Occipital lobe (tissue), 2 donors: ENCODE measurements around the gene FPGS. TPM values are rescaled to one million over a fixed set of nuclear protein-coding genes. Genes with fewer than 3 reads are reported as not detected.
"Not testable (repeated sequence)": the region's sequence is repeated elsewhere in the genome, so short reads cannot be mapped to it uniquely, and the experiment has no call there.

Source experiments
- DNase-seq: peaks from one replicate; lab custom pipeline; 2025; lab: John Stamatoyannopoulos, UW
- total RNA-seq: library from RNA; depleted of rRNA; stranded (reverse); fragments of >200 nt; gene quantifications from one replicate; pipeline ENCODE4 v1.2.3, GENCODE V29; 2014

Gene FPGS
- total RNA-seq, 1 donor from 2014 or later, result 18.1 TPM

DNA sequence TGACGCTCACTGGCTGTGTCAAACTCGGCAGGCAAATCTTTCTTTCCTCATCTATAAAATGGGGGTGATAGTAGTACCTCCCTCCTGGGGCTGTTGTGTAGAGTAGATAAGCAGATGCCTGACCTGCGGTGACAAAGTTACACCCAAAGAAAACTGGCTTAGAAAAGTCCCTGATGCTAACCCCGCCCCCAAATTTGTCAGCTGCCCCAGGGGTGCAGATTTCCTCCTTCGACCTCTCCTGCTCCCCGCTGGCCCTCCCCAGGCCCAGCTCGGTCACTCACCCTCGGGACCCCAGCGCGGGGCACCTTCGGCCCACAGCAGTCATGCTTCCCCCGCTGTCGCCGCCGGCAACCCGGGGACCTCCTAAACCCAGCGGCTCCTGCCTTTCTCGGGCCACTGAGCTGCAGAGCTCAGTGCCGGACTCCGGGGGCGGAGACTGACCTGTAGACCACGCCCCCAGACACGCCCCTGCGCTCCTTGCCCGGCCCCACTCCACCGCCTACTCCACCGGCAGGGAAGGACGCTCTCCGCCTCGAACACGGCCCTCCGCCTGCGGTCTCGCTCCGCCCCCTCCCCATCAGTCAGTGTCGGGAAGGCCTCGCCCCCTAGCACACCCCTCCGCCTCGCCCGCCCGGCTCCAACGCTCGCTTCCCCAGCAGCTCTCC, 31.6 kb upstream of the FPGS start:
- DNase-seq, result peak; percentile 94

DNA sequence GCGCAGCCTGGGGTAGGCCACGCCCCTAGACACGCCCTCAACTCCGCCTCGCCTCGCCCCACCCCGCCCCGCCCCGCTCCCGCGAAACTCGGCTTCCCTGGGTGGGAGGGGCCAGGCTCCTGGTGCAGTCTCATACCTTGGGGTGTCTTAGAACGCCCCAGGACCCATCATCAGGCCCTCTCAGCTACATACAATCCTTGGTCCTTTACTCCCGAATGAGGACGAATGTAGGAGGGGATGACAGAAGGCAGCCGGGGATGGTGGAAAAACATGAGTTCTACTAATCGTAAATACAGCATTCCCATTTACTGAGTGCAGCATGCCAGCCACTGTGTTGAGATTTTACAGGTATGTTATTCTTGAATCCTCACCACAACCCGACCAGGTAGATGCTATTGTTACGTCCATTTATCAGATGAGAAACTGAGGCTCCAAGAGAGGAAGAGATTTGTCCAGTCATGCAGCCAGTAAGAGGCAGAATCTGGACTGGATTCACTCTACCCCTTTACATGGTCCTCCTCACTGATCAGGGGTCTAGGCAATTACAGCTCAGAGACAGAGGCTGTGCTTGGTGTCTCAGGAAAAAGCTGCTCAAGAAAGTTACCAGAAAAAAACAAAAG, 31.0 kb upstream of the FPGS start:
- DNase-seq, result no peak

DNA sequence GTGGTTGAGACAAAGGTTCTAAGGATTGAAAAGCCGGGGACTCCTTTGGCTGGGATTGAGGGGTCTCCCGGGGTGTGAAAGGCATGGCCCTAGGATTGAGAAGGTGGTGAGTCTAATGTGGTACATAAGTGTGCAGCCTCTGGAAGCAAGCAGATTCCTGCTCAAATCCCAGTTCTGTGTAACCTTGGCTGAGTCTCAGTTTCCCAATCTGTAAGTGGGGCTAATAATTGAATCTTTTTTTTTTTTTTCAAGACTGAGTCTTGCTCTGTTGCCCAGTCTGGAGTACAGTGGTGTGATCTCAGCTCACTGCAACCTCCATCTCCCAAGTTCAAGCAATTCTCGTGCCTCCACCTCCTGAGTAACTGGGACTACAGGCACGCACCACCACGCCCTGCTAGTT, 30.1 kb upstream of the FPGS start:
- no peak for DNase-seq

DNA sequence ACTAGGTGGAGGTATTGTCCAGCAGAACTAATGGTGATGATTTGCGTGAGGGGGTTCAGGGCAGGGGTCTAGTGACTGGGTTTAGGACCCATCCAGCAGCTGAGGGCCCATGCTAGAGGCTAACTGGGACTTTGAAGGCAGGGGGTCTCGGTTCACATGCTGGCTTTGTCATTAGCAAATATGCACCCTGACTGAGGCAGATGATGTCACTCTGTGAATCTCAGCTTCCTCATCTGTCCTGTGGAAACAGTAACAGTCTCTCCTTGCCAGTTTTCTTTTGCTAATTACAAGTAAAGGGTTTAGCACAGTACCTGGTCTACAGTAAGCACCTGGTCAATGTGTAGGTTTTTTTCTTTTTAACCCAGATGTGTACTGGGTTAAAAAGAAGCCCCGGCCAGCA, 29.4 kb upstream of the FPGS start:
- no peak for DNase-seq

DNA sequence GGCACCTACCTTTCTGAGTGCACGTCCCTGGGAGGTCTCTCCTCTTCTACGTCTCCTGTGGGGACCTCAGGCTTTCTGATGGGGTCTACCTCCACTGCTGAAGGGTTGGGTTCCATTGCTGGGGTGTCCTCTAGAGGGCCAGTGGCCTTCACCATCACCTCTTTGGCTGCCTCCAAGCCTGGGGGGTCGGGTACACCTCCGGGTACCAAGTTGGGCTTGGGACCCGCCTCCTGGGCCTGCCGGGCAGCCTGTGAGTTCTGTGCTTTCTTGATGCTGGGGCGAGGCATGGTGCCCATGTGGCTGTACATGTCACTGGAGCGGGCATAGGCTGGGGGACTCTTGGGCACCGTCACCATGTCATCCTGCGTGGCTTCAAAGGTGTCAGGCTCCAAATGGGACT, 28.7 kb upstream of the FPGS start:
- no peak for DNase-seq

DNA sequence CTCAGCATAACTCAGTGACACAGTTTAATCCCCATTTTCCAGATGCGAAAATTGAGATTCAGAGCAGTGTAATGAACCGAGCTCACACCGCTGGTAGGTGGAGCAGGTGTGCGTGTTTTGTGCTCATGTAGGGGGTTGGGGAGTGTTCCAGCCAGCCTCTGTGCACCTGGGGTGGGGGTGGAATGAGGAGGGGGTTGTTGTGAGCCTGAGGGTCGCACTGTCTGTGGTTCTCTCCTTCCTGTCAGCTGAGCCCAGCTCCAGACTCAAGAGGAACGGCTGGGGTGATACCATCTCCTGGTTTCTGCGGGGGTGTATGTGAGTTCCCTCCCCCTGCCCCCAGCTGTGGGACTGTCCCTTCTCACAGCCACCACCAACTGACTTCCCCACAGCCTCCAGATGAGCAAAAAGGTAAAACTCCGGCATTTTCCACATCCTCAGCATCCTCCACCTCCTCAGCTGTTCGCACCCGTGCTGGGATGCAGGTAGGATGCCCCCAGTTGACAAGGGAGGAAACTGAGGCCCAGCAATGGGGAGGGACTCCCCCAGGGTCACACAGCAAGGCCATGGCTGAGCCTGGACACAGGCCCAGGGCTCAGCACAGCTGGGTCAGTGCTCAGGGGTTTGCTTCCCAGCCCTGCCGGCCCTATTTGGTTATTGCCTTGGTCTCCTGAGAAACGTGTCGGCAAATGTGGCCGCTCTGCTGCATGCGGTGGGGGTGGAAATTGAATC, 26.3 kb upstream of the FPGS start:
- DNase-seq, result no peak

DNA sequence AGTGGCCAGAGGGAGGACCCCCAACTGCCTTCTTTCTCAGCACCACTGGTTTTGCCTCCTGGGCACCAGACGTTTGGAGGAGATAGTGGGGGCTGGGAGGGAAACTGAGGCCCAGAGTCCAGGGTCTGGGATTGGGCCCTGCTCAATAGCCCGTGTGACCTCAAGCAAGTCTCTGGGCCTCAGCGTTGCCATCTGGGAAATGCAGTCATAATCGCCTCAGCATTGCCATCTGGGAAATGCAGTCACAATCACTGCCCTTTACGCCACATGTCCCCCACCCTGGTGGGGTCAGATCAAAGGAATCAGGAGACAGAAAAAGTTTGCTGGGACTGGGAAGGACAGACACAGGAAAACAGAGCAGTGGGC, 25.8 kb upstream of the FPGS start:
- DNase-seq, result no peak

DNA sequence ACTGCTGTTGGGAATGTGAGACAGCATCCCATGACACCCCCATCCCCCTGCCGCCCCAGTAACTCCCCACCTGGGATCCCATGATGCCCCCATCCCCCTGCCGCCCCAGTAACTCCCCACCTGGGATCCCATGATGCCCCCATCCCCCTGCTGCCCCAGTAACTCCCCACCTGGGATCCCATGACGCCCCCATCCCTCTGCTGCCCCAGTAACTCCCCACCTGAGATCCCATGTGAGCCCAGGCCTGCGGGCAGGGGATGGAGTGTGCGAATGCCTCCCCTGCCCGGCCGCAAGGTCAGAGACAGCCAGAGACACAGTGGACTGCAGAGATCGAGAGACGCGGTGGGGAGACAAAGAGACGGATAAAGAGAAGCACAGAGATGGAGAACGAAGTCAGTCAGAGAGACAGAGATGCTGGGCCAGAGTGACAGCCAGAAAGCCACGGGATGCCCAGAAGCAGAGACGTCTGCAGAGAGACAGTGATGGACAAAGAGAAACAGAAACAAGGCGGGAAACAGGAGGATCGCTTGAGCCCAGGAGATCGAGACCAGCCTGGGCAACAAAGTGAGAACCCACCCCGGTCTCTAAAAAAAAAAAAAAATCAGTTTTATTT, 25.2 kb upstream of the FPGS start:
- no peak for DNase-seq

DNA sequence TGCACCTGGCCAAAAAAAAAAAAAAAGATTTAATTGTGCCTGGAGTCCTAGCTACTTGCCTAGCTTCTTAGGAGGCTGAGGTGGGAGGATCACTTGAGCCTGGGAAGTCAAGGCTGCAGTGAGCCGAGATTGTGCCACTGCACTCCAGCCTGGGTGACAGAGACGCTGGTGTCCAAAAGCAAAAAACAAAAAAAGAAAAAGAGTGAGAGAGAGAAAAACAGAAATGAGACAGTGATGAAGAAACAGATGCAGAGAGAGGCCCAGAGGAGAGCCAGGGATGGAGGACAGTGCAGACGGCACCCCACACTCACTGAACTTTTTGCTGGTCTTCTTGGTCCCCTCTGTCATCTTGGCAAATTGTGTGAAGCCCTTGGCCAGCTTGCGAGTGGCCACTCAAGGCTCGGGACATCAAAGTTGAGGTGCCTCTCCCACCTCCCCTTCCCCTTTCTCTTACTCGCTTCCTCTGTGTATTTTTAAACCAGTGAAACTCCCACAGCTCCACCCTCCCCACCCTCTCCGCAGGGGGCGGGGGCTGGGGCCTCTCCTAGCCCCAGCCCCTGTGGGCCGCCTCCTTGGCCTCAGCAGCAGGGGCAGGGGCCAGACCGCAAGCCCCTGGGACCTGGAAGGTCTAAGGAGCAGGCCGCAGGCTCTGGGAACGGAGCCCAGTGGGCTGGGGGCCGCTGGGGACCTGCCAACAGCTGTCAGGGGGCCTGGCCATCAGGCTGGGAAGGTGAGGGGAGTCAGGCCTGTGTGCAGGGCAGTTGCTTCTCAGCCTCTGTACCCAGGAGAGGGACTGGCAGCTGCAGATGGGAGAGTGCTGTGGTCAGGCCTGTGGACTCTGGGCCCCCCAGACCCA, 24.2 kb upstream of the FPGS start, which contains the start of gene SH2D3C:
Gene SH2D3C, minus strand, starts transcription at position 387 of the 856 bp plus-strand sequence. Its CDS starts 39 bp downstream, at position 348.
- DNase-seq, result no peak

DNA sequence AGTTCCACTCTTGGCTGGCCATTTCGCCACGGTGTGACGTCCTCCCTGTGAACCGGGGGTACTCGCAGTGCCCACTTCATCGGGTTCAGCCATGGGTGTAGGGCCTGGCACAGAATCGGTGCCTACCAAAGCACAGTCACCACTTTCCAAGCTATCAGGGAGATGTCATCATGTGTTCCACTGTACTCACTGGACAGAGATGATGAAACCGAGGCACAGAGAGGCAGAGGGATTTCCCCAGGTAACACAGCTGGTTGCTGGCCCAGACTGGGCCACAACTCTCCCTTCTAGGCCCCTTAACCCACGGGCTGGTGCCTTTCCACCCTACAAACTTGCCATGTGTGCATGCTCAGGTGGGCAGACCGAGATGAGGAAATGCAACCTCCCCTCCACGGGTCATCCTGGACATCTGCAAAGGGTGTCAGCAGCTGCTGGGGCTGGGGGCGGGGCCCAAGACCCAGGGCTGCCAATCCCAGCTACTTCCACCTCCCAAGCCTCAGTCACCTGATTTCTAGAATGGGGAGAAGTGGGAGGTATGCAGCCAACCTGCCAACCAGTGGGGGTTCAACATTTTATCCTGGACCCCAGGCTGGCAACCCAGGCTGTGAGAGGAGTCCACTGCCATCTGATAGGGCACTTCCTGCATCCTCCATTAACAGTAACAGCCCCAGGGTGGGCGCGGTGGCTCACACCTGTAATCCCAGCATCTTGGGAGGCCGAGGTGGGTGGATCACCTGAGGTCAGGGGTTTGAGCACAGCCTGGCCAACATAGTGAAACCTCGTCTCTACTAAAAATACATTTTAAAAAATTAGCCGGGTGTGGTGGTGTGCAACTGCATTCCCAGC, 23.3 kb upstream of the FPGS start:
- DNase-seq, result no peak

DNA sequence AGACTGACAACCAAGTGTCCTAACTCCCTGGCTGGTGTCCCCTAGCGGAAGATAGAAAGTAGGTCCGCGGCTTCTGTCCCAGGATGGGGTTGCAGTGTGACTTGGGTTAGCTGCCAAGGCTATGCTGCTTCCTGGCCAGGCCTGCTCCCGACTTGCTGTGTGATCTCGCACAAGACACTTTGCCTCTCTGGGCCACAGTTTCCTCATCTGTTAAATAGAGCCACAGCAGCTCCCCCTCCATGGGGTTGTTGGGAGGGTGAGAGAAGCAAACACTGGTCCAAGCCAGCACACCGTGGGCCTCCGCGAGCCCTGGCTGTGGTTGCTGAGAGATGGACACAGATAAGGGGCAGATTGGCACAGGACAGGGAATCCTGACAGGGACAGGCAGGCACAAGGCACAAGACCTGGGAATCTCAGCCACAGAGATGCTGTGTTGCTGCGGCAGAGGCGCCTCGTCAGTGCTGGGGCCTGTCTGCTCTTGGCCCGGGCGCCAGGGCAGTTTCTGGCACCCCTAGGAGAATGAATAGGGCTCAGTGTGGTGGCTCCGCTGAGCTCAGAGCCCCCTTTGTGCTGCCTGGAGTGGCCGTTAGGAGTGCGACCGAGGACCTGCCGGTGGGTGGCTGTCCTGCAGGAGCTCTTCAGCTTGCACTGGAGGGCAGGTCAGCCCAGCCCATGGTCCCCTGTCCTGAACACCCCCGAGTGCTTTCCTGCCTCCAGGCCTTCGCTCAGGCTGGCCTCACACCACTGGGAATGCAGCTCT, 22.4 kb upstream of the FPGS start:
- DNase-seq, result no peak

DNA sequence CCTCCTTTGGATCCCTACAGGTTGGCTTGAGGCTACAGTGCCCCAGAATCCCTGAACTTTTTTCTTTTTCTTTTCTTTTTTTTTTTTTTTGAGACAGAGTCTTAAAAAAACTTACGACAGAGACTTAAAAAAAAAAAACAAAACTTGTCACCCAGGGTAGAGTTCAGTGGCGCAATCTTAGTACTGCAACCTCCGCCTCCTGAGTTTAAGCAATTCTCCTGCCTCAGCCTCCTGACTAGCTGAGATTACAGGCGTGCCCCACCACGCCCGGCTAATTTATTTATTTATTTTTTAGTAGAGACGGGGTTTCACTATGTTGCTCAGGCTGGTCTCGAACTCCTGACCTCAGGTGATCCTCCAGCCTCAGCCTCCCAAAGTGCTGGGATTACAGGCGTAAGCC, 21.8 kb upstream of the FPGS start:
- DNase-seq, result not testable (repeated sequence)

DNA sequence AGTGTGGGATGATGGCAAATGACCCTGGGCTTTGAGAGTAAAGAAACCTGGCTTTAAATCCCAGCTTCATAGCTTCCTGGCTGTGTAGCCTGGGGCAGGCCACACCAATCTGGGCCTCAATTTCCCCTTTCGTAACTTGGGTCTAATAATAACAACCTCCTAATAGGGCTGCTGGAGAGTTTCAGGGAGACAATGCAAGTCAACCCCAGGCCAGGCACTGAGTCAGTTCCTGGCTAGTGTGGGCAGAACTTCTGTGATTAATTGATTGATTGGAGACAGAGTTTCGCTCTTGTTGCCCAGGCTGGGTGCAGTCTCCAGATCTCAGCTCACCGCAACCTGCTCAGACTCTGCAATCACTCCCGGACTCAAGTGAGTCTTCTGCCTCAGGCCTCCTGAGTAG, 20.9 kb upstream of the FPGS start:
- no peak for DNase-seq

DNA sequence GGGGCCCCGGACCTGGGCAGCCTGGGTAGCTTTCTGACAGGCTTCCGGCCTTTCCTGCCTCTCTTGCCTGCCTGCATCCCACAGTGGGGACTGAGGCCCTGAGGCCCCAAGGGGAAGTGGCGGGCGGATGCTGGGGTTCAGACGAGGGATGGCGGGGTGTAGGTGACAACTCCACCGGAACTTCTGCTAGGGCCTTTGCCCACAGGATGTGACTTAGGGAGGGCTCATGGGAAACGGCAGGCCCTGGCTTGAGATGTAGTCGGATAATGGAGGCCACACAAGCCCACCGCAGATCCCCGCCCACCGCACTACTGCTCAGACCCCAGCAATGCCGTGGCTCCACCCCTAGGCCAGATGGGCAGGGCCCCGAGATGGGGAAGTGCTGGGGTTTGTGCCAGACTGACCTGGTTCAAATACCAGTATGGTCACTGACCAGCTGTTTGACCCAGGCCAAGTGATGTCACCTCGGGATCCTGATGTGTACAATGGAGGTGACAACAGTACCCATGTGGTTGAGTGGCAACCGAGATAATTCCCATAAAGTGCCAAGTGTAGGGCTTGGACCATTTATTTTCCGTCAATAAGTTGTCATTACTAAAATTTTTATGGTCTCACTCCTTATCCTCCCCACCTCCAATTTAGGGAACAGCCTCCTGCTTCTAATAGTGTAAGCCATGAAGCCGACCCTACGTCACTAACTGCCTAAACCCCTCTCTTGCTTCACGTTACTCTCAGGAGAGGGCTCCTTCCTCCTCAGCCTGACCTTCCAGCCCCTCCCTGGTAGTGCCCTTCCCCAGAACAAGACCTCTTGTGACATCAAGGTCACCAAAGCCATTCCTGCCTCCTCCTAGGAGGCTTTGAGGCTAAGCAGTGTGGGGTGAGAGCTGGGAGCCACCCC, 19.3 kb upstream of the FPGS start:
- DNase-seq, result no peak

DNA sequence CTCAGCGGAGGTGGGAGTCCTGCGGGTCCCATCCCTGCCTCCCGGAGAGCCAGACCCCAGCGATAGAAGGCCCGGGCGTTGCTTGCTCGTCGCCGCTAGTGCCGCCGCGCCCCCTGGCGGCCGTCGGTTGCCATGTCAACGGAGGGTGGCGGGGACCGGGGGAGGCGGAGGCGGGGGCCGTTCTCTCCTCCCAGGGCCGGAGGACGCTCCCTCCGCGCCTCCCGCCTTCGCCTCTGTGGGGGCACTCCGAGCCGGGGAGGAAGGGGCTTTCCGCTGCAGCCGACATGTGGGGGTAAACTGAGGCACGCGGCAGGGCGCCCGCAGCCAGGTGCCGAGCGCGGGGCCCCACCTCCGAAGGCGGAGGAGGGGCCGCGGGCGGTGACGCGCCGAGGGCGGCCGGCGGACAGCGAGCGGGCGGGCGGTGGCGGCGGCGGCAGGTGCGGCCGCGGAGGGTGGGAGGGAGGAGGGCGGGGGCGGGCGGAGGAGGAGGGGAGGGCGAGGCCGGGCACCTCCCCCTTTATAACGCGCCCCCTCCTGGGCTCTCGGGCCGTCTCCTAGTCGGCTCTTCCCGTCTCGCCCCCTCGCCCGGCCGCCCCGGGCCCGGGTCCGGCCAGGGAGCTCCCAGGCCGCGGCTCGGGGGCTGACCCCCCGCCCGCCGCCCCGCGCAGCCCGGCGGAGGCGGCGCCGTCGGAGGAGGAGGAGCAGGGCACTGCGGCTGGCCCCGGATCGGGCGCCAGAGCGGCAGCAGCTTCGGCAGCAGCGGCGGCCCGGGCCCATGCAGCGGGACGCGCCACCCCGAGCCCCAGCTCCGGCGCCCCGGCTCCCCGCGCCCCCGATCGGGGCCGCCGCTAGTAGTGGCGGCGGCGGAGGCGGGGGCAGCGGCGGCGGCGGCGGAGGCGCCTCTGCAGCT, 17.4 kb upstream of the FPGS start:
- DNase-seq, result peak; percentile 74

DNA sequence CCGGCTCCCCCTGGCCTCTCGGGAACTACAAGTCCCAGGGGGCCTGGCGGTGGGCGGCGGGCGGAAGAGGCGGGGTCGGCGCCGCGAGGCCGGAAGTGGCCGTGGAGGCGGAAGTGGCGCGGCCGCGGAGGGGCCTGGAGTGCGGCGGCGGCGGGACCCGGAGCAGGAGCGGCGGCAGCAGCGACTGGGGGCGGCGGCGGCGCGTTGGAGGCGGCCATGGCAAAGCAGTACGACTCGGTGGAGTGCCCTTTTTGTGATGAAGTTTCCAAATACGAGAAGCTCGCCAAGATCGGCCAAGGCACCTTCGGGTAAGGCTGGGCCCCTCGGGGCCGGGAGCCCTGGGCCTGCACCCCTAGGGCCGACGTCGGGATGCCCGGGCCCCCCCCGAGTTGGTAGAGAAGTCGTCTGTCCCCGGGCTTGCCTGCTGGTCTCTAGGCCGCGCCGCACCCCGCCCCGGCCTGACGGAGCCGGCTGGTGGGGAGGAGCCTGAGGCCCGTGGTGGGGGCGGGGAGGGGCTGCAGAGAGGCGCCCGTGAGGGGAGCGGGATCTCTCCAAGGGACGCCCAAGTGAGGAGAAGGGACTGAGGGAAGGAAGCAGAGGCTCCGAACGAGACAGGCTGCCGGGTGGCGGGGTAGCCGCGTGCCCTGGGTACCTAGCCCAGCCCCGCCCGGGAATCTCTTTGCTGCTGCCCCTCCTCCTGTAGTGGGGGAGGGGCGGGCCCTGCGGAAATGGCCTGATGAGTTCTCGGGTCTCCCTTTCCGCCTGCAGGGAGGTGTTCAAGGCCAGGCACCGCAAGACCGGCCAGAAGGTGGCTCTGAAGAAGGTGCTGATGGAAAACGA, 16.5 kb upstream of the FPGS start, which contains the start of gene CDK9:
Gene CDK9, plus strand, starts transcription at position 102 of the 840 bp plus-strand sequence. Its CDS starts 115 bp downstream, at position 217.
- DNase-seq, result peak; percentile 81

DNA sequence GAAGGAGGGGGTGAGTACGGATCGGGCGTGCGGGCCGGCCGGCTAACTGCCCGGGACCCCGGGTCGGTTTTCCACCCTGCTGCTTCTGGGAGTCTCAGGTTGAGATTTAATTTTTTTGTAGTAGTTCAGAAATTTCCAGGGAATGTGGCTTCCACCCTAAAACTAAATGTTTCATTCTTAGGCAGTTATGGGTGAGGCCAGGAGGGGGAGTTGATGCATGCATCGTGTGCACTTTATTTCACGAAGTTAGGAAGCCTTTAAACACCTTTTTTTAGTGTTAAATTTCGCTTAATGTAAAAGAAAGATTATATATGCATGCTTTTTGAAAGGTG, 15.9 kb upstream of the FPGS start:
- no peak for DNase-seq
